HG03064 (cell line): ENCODE measurements around the gene KPNA4.
"Not testable (repeated sequence)": the region's sequence is repeated elsewhere in the genome, so short reads cannot be mapped to it uniquely, and the experiment has no call there.

Experiments
- ATAC-seq: cut with Tn5 transposase; IDR thresholded peaks from one replicate; pipeline ENCODE4 v1.9.1; 2021; ENCODE audit warnings: low read depth; ENCODE audit not compliant: unreplicated experiment

Gene KPNA4

GRCh38 chr3:160458151-160458550, 107.2 kb downstream of the KPNA4 start:
- ATAC-seq, result no peak

- ATAC-seq, result no peak
Observed at GRCh38 chr3:160455846-160456245, 109.5 kb downstream of the KPNA4 start.

GRCh38 chr3:160454995-160455394, 110.4 kb downstream of the KPNA4 start:
- no peak for ATAC-seq

GRCh38 chr3:160452251-160452650, 113.1 kb downstream of the KPNA4 start:
- ATAC-seq, result not testable (repeated sequence)

- no peak for ATAC-seq
Observed at GRCh38 chr3:160451602-160452001, 113.8 kb downstream of the KPNA4 start.

- no peak for ATAC-seq
Observed at GRCh38 chr3:160450846-160451245, 114.5 kb downstream of the KPNA4 start.

- peak; percentile 96 for ATAC-seq
Observed at GRCh38 chr3:160449636-160450598, 115.5 kb downstream of the KPNA4 start, which contains the start of gene TRIM59. TSS of gene TRIM59 (minus strand) at chr3:160449786. CDS start at chr3:160439183, 10,603 bp downstream.

- peak; percentile 37 for ATAC-seq
Observed at GRCh38 chr3:160448845-160449635, 116.3 kb downstream of the KPNA4 start.

GRCh38 chr3:160447544-160447943, 117.8 kb downstream of the KPNA4 start:
- no peak for ATAC-seq

- ATAC-seq, result no peak
Observed at GRCh38 chr3:160446522-160447056, 118.8 kb downstream of the KPNA4 start.

GRCh38 chr3:160445854-160446253, 119.5 kb downstream of the KPNA4 start:
- ATAC-seq, result no peak
